IPS-NIHi7 (cell line): ENCODE measurements around the gene TMEM178B.
"Not testable (repeated sequence)": the region's sequence is repeated elsewhere in the genome, so short reads cannot be mapped to it uniquely, and the experiment has no call there.

Experiments
- DNase-seq: peaks from one replicate; pipeline ENCODE4 v3.0.0; 2012; ENCODE audit warnings: mixed read lengths; ENCODE audit errors: extremely low spot score

TMEM178B gene

DNA sequence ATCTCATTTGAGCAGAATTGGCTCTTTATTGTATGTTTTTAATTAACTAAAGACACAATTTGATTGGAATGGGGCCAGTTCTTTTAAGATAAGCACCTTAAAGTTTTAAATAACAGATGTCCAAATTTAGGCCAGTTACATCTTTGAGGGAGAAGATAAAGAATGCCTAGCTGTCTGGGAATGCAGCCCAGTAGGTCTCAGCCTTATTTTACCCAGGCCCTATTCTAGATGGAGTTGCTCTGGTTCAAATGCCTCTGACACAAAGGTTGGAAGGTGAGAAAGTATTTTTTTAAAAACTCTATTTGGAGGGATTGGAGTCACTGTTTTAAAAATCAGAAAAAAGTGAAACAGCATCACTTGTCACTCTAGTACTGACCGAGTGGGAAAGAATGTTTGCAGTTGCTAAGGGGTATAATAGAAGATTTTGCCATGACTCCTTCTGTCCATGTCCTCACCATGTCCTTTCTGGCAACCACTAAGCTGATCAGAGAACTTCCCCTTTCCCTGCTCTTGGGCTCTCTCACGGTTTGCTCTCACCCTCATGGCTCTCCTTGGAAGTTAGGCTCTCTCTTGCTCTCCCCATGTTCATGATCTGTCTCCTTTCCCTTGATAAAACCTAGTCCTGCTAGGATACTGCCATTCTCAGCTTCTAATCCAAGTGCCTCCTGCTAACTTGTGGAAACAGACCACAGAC, 239.1 kb downstream of the TMEM178B start:
- no peak for DNase-seq

DNA sequence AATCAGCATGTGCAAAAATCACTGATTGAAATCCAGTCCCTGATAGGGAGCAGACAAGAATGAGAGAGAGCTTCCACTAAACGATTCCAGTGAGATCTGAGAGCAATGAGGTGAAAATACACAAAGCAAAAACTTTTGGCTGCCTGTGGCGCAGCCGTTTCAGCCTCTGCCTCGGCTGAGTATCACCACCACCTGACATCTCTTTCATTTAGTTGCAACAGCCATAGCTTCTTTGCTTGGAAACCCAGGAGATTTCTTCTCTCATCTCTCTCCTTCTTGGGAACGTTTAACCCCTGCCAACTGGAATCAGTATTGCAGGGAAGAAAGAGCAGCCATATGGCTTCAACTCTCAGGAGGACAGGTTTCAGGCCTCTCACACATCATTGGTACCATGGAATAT, 240.0 kb downstream of the TMEM178B start:
- no peak for DNase-seq

DNA sequence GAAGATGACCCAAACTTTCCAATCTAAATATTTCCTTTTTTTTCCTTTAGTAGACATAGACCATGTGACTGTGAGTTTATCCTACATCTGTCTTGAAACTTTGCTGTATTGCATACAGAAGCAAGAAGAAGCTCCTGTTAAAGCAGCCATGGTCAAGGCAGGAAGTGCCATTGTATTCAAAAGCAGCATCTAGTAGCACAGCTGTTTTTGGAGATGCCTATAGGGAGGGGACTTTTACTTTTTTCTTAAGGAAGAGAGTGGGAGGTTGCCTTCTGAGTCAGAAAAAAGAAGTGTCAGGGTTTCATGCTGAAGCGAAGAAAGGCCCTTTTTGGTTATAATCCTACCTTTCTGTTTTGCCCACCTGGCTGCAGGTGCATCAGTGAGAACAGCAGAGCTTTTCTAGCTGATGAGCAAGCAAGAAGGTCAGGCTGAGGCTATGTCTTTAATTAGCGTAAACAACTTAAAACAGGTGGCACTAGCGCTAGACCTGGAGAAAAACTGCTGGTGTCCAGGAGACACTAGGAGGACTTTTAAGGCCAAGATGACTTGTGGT, 243.2 kb downstream of the TMEM178B start:
- no peak for DNase-seq

DNA sequence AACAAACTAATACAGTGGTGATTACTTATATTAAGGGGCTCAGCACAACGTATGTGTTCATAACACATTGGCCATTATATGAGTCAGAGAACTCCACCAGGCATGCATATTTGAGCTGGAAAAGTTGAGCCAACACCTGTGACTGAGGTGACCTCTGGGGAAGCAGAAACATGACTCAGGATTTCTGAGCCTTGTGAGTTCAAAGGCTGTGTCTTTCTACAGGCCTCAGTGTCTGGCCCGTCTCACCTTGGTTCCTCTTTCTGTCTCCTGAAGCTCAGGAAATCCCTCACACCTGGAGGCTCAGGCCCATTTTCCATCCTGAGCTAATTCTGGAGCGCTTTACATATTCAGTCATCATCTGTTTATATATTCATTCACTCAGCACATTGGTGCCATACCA, 246.4 kb downstream of the TMEM178B start:
- no peak for DNase-seq

DNA sequence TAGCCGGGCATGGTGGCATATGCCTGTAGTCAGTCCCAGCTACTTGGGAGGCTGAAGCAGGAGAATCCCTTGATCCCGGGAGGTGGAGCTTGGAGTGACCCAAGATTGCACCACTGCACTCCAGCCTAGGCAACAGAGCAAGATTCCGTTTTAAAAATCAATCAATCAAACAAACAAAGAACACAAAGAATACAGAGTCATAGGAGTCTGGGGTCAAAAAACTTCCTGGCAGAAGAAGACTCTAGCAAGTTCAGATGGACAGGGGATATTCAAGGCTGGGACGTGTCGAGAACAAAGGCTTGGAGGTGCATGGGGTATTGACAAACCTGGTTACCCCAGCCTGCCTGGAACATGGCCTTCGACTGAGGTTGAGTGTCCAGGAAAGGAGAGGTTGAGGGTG, 248.5 kb downstream of the TMEM178B start:
- DNase-seq, result no peak

DNA sequence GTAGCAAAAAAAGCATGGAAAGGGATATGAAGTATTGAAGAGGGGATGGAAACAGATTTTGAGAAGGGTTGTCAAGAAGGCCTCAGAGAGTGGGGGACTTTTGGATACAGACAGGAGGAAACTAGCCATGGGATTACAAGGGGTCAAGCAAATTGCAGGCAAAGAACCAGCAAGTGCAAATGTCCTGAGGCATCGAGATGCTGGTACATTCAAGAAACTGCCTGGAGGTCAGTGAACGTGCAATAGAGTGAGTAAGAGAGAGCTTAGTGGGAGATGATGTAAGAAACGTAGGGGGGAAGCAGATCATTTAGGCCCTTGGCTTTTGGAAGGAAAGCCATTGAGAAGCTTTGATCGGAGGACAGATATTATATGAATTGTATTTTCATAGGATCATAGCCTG, 250.0 kb downstream of the TMEM178B start:
- no peak for DNase-seq

DNA sequence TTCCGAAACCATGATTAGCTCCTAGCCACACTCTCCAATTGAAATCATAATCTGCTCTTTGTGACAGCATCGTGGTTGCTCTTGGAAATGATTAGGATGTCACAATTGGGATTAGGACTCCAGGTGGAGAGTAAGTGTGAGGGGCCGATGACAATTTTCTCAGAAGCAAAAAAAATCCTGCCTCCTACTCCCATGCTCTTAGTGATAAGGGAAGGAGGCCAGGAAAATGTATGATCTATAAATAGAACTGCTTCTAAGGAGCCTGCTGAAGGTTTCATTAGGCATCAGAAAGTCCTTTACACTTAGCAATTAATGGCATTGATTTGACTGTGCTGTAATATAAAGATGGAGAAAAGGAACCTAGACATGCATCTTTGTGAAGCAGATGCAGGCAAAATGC, 251.0 kb downstream of the TMEM178B start:
- DNase-seq, result no peak

DNA sequence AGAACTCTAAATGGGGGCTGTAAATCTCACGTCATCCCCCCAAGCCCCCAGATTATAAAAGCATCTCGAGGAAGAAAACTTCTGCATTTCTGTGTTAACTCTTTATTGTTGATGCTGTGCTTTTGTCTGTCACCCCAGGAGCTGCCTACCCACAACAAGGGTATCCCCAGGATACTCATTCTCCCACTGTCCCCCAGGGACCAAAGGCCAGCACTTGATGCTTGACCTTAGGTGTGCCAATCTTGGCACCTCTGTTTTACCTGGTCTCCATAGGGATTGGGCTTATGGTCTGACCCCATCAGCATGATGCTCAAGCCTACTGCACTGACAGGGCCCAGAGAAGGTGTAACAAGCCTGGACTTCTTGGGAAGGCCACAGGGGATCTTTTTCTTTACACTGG, 251.4 kb downstream of the TMEM178B start:
- no peak for DNase-seq

DNA sequence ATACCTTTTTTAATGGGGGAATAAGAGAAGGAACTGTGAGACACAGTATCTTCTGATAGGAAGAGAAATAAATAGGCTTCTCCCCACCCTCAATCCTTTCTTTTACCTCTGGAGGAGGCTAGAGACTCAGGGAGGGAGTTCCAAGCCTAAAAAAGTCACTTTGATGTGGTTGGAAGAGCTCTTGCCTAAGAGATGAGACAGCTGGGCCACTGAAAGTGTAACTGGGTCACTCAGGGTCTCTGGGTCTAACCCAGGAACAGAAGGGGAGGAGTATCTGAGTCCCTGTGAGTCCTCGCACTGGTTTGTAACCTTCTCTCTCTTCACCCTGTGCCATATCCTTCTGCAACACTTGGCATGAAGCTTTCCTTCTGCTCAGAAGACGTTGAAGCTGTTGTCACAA, 254.4 kb downstream of the TMEM178B start:
- no peak for DNase-seq

DNA sequence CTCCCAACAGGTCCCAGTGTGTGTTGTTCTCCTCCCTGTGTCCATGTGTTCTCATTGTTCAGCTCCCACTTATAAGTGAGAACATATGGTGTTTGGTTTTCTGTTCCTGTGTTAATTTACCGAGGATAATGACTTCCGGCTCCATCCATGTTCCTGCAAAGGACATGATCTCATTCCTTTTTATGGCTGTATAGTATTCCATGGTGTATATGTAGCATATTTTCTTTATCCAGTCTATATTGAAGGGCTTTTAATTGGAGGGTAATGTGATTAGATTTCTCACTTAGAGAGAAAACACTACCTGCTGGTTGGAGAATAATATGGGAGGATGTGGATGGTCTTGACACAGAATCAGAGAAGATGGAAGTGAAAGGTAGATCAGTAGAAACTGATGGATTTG, 256.4 kb downstream of the TMEM178B start:
- DNase-seq, result not testable (repeated sequence)

DNA sequence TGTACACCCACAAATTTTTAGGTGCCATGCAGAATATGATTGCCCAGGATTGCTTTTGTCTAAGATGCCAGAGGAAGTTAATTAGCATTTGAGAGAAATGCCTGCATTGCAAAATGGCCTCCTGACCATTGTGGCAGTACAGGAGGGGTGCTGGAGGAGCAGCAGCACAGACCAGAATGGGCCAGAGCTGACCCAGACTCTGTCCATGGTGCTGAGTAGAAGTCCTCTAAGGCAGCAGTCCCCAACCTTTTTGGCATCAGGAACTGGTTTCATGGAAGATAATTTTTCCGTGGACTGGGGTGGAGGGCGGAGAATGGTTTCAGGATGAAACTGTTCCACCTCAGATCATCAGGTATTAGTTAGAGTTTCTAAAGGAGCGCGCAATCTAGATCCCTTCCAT, 259.6 kb downstream of the TMEM178B start:
- DNase-seq, result peak; percentile 91

DNA sequence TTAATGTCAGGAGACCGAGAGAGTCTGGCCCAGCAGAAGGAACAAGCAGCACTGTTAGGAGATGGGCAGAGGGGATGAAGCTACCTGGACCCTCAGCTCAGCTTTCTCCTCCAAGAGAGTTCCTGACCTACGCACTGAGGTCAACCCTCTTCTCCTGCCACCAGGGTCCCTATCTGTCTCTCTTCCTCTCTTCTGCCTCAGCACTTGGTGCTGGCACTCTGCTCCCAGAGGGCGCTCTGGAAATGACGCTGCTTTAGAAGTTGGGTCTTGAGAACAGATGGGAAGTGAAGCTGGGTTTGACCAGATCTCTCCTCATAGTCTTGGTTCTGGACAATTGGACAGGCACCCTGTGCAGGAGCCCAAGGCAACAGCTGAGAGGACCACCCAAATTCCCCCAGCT, 261.3 kb downstream of the TMEM178B start:
- no peak for DNase-seq

DNA sequence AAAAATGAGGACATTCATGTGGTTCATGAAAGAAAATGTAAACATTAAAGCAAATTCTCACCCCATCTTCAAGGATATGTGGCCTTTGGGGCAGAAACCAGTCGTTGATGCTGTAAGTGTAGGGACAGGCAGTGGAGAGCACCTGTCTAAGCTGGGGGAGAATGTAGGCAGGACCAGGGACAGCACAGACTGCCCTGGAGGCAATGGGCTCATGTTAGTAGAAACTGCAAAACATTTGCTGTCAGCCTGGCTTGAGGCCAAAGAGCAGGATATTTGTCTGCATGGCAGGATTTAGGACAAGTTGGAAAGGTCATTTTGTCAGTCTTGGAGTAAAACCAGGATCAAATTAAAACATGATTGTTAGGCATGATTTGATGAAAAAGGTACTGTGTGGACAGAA, 265.7 kb downstream of the TMEM178B start:
- peak; percentile 54 for DNase-seq

DNA sequence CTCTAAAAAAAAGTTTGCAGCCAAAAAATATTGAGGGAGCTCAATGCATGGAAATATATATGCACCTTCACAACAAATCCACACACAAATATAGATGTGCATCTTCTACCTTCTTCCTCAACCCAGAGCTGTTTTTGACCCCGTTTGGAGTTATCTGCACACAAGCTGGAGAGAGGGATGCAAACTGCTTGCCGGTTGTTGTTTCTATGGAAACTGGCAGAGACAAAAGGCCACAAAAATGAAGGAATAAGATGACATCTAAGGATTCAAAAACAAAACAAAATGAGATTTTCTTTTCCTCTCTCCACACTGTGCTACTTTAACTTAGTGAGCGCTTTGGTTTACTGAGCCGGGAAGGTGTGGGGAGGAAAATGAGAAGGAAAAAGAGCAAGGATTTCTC, 267.1 kb downstream of the TMEM178B start:
- no peak for DNase-seq

DNA sequence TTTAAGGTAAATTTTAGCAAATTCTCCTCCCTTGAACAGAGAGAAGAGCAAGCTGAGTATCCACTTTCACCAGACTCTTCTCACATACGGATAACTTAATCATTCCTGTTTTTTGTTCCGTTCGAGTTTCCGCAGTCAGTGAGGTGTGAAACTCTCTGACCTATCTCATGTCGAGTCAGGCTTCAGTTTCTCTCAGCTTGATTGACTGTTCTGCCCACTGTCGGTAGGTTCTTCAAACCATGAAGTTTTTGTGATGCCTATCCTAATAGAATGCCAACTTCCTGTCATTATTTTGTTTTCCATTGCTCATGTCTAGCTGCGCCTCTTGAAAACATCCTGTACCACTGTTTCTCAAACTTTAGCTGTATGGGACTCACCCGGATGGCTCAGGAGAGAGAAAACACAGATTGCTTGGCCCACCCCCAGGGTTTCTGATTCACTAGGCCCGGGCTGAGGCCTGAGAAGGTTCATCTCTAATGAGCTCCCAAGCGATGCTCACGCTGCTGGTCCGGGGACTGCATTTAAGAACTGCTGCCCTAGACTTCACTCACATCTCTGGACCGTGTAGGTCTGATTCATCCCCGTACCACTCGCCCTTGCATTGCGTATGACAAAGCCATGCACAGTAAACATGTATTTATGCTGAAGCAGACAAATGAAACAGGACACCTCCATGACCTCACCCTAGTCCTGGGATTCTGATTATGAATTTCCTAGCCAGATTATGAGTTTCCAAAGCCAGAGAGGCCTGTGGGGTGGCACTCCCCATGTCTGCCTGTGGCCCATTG, 269.0 kb downstream of the TMEM178B start:
- no peak for DNase-seq

DNA sequence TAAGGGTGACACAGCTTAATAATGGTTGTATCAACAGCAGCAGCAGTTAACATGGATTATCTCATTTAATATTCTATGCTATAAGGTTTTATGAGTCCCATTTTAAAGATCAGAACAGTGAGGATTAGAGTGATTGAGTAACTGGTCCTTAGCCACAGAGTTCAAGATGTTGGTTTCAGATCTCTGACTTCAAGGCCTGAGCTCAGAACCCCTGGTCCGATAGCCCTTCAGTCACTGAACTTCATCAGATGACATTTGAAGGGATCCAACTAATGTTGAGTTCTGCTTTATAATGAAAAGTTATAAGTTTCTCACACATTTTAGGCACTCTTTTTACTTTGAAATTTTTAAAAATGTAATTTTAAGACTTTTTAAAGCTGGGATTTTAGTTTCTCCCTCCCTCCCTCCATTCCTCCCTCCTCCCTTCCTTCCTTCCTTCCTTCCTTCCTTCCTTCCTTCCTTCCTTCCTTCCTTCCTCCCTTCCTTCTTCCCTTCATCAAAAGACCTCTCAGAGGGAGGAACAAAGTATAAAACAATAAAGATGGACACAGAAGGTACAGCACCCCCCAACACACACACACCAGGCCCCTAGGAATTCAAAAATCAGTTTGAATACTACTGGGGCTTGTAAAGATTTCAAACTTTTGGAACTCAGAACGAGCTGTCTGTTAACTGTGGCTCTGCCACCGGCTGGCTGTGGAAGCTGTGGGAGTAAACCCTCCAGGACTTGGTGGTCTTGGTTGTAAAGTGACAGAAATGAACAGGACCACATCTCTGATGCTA, 270.5 kb downstream of the TMEM178B start:
- no peak for DNase-seq

DNA sequence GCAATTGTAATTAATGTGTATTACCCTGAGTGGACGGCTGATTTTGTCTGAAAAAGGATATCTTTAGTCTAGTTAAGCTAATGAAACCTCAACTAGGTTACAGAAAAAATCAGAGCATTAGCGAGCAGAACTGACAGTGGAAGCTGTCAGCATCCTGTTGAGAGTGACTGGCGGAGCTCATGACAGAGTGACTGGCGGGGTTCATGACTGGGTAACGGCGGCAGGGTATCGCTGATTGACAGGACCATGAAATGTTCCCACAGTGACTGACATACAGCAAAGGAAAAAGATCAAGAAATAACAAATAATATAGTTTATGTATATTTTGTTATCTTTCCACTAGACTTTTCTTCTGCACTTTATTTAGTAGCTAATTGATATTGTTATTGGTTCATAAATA, 274.9 kb downstream of the TMEM178B start:
- no peak for DNase-seq

DNA sequence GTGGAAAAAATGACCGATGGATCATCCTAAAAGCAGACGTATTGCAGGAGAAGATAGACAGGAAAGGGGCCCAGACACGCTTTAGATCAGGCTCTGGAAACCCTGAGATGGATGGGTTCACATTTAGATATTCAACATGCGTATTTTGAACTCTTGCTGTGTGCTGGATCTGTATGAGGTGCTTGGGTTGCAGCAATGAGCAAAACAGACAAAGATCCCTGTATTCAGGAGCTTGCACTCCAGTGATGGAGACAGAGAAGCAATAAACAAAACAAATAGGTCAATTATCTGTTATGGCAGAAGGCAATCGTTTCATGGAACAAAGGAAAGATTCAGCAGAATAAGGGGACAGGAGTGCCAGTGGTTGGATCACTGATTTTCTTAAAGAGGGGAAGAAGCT, 275.5 kb downstream of the TMEM178B start:
- no peak for DNase-seq

DNA sequence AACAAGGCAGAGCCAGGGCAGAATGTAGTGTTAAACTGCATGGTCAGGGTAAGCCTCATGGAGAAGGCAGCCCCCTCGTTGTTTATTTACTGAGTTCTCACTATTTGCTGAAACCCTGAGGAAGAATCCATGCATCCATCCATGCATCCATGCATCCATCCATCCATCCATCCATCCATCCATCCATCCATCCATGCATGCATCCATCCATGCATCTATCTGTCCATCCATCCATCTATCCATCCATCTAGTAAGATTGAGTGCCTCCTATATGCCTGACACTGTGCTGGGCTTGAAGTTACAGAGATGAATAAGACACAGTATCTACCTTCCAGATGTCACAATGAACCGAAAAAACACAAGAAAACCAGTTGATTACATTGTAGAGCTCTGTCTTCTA, 275.9 kb downstream of the TMEM178B start:
- no peak for DNase-seq

DNA sequence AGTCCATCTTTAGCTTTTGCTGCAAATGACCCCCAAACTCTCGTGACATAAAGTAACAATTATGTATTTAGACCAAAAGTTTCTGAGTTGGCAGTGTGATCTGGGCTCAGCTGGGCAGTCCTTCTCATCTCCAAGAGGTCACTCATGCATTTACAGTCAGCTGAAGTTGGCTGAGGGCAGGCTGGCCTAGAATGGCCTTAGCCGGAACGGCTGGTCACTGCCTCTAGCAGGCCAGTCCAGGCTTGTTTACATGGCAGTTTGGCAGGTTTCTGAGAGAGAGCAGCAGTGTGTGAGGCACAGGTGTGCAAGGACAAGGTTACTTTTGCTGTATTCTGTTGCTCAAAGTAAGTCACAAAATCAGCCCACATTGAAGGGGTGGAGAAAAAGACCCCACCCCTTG, 277.3 kb downstream of the TMEM178B start:
- no peak for DNase-seq

DNA sequence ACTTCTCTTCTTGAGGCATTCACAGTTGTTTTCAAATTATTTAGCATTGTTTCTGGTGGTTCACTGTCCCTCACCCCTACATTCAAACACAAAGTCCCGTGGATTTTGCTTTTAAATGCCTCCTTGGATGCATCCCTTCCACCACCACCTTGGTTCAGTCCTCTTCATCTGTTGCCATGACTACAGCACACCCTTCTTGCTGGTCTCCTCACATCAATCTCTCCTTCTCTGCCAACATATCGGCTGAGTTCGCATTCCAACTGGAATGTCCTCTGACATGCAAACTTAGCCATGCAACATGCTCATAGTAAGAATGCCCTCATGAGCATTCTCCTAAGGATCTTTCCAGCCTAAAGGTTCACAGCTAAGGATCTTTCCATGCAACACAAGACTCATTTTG, 279.1 kb downstream of the TMEM178B start:
- DNase-seq, result no peak

DNA sequence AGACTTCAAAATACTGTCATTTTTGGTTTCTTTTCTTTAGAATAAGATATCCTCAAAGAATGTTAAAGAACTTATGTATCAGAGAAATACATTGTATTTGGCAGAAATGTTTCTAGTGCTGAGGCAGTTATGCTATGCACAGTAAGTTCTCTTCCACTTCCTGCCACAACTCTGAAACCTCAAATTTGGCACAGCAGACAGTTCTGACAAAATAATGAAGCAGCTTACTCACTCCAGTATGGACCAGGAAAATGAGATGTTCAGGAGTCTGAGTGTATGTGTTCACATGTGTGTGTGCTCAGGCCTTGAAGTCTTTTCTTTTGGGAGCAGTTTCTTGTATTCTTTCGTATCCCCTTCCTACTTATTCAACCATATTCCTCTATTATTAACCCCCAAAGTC, 280.4 kb downstream of the TMEM178B start:
- DNase-seq, result no peak
